GM23338 (cell line): Measurements from ENCODE around the gene TMEM255B. TPM values are rescaled to one million over a fixed set of nuclear protein-coding genes. Genes with fewer than 3 reads are reported as not detected.
"Not testable (repeated sequence)": the region's sequence is repeated elsewhere in the genome, so short reads cannot be mapped to it uniquely, and the experiment has no call there.

Experiments used
- ATAC-seq: fragments of 200-7000 bp; cut with Tn5 transposase; 3 replicates; pipeline ENCODE4 v1.9.1; 2020
- DNase-seq: peaks from one replicate; pipeline ENCODE4 v3.0.0-alpha.2; 2015; ENCODE audit warnings: low spot score
- H2AFZ ChIP-seq: fragments of 200-600 bp; sonication (generic); 2 replicates; pipeline ENCODE4 v1.8.0; 2016; ENCODE audit warnings: antibody characterized with exemption, mild to moderate bottlenecking, moderate library complexity
- H3F3A ChIP-seq: fragments of 200-600 bp; sonication (generic); replicated peaks from 2 replicates; pipeline ENCODE4 v1.8.0; 2017; ENCODE audit warnings: antibody characterized with exemption, mixed run types, low read depth
- H3K27ac ChIP-seq: fragments of 200-600 bp; sonication (generic); 2 replicates; pipeline ENCODE4 v1.6.1; 2016; ENCODE audit warnings: low read depth
- H3K27me3 ChIP-seq: fragments of 200-600 bp; sonication (generic); 2 replicates; pipeline ENCODE4 v1.8.0; 2016; ENCODE audit warnings: mild to moderate bottlenecking, mixed run types, moderate library complexity; ENCODE audit not compliant: insufficient read depth
- H3K36me3 ChIP-seq: fragments of 200-600 bp; sonication (generic); 2 replicates; pipeline ENCODE4 v1.8.0; 2016; ENCODE audit warnings: mild to moderate bottlenecking; ENCODE audit not compliant: insufficient read depth
- H3K4me1 ChIP-seq: fragments of 200-600 bp; sonication (generic); 2 replicates; pipeline ENCODE4 v1.8.0; 2016; ENCODE audit warnings: mild to moderate bottlenecking, moderate library complexity; ENCODE audit not compliant: insufficient read depth
- H3K4me2 ChIP-seq: fragments of 200-600 bp; sonication (generic); 2 replicates; pipeline ENCODE4 v1.7.1; 2017; ENCODE audit warnings: mixed run types
- H3K4me3 ChIP-seq: fragments of 200-600 bp; sonication (generic); 2 replicates; pipeline ENCODE4 v1.6.1; 2016; ENCODE audit warnings: mixed run types
- H3K79me2 ChIP-seq: fragments of 200-600 bp; sonication (generic); replicated peaks from 2 replicates; pipeline ENCODE4 v1.8.0; 2017; ENCODE audit warnings: mild to moderate bottlenecking; ENCODE audit not compliant: insufficient read depth
- H3K9me2 ChIP-seq: fragments of 200-600 bp; sonication (generic); 2 replicates; pipeline ENCODE4 v1.8.0; 2017; ENCODE audit not compliant: insufficient read depth
- H4K20me1 ChIP-seq: fragments of 200-600 bp; sonication (generic); replicated peaks from 2 replicates; pipeline ENCODE4 v1.8.0; 2017; ENCODE audit warnings: mild to moderate bottlenecking; ENCODE audit not compliant: insufficient read depth
- H3K27ac Mint-ChIP-seq: 2 replicates; pipeline ENCODE4 v1.8.0; 2020; ENCODE audit warnings: inconsistent platforms, mild to moderate bottlenecking, moderate library complexity, mixed read lengths
- H3K27me3 Mint-ChIP-seq: 3 replicates; pipeline ENCODE4 v1.8.0; 2022; ENCODE audit warnings: low read depth, mild to moderate bottlenecking, moderate library complexity, mixed read lengths, inconsistent platforms; ENCODE audit not compliant: insufficient read depth, poor library complexity
- H3K36me3 Mint-ChIP-seq: 3 replicates; pipeline ENCODE4 v1.8.0; 2021; ENCODE audit warnings: low read depth, mild to moderate bottlenecking, inconsistent platforms, moderate library complexity, mixed read lengths
- H3K4me1 Mint-ChIP-seq: 3 replicates; pipeline ENCODE4 v1.8.0; 2020; ENCODE audit warnings: mild to moderate bottlenecking, inconsistent platforms, mixed read lengths
- H3K4me3 Mint-ChIP-seq: 3 replicates; pipeline ENCODE4 v1.8.0; 2021; ENCODE audit warnings: moderate library complexity, mild to moderate bottlenecking, inconsistent platforms, mixed read lengths
- H3K9me3 Mint-ChIP-seq: 3 replicates; pipeline ENCODE4 v1.8.0; 2020; ENCODE audit warnings: moderate library complexity, mild to moderate bottlenecking, inconsistent platforms, mixed read lengths
- CREB1 ChIP-seq: fragments of 250-450 bp; sonication (Bioruptor Pico); IDR thresholded peaks from 2 replicates; pipeline ENCODE4 v1.5.0; 2020; ENCODE audit warnings: low read depth, mild to moderate bottlenecking, moderate library complexity
- CTCF ChIP-seq, 2 experiments: fragments of 200-600 bp in 1 of 2; sonication (generic) in 1 of 2; conservative IDR thresholded peaks; 2 replicates each; pipeline versions ENCODE4 v1.5.1 to v1.6.1; 2016 to 2017; ENCODE audit warnings: antibody characterized with exemption in 2 of 2, low read depth in 2 of 2, mild to moderate bottlenecking in 2 of 2, moderate library complexity in 1 of 2
- EZH2 ChIP-seq: fragments of 200-600 bp; sonication (generic); IDR thresholded peaks from one replicate; pipeline ENCODE4 v1.8.0; 2017; ENCODE audit warnings: antibody characterized with exemption, mild to moderate bottlenecking, low read depth; ENCODE audit not compliant: unreplicated experiment
- EZH2phosphoT487 ChIP-seq: fragments of 200-600 bp; sonication (generic); IDR thresholded peaks from one replicate; pipeline ENCODE4 v1.8.1; 2018; ENCODE audit warnings: antibody characterized with exemption; ENCODE audit not compliant: unreplicated experiment
- JUNB ChIP-seq: IDR thresholded peaks from one replicate; pipeline ENCODE4 v1.6.1; 2016; ENCODE audit warnings: antibody characterized with exemption; ENCODE audit not compliant: unreplicated experiment
- POLR2AphosphoS5 ChIP-seq: IDR thresholded peaks from 2 replicates; pipeline ENCODE4 v1.6.1; 2016; ENCODE audit warnings: antibody characterized with exemption, low read depth
- STAT1 ChIP-seq: IDR thresholded peaks from one replicate; pipeline ENCODE4 v1.6.1; 2016; ENCODE audit warnings: antibody characterized with exemption; ENCODE audit not compliant: unreplicated experiment
- ZNF114 ChIP-seq: fragments of 250-450 bp; sonication (Bioruptor Pico); IDR thresholded peaks from 2 replicates; pipeline ENCODE4 v1.5.0; 2020; ENCODE audit warnings: mild to moderate bottlenecking, moderate library complexity
- ZNF462 ChIP-seq: fragments of 250-450 bp; sonication (Bioruptor Pico); IDR thresholded peaks from 2 replicates; pipeline ENCODE4 v1.5.0; 2020; ENCODE audit warnings: mild to moderate bottlenecking, moderate library complexity
- polyA plus RNA-seq: library from polyadenylated mRNA; unstranded; fragments of >200 nt; fragmentation: Nextera tagmentation; extraction: Ambion mirVana; gene quantifications from 2 replicates; pipeline ENCODE4 v1.2.1, GENCODE V29; 2016
- total RNA-seq: library from RNA; depleted of rRNA; stranded (reverse); fragments of >200 nt; shearing (Covaris generic); gene quantifications from 2 replicates; pipeline ENCODE4 v1.2.3, GENCODE V29; 2014

Gene TMEM255B
- total and polyA plus RNA-seq, 2 experiments from 2014 or later, result 0.69 to 4.4 TPM

GRCh38 chr13:113789167-113789566, 30.1 kb downstream of the TMEM255B start:
- Mint-ChIP-seq H3K4me1 (no peaks in the 10 kb centered on the region), H3K4me3 (no peak overlapping the region), H3K27me3 (peaks cover 9% of the 10 kb centered on the region), H3K9me3 (peaks cover 12% of the 10 kb centered on the region), H3K27ac (no peak overlapping the region), H3K36me3 (peaks cover 11% of the 10 kb centered on the region)
- no peak for DNase-seq
- no peak overlapping the region for H2AFZ ChIP-seq
- H3K36me3 ChIP-seq, result no peaks in the 10 kb centered on the region
- H3K4me1 ChIP-seq, result no peaks in the 10 kb centered on the region
- no peaks in the 10 kb centered on the region for H3K79me2 ChIP-seq
- TF ChIP-seq POLR2AphosphoS5 (no peak), EZH2phosphoT487 (no peak)
- H3K4me3 ChIP-seq, result no peak overlapping the region
- ATAC-seq, result no peak
- no peaks in the 10 kb centered on the region for H3K27me3 ChIP-seq
- H4K20me1 ChIP-seq, result no peaks in the 10 kb centered on the region
- H3K9me2 ChIP-seq, result no peaks in the 10 kb centered on the region
- H3F3A ChIP-seq, result no peaks in the 10 kb centered on the region
- no peak overlapping the region for H3K4me2 ChIP-seq
- H3K27ac ChIP-seq, result no peak overlapping the region

DNA sequence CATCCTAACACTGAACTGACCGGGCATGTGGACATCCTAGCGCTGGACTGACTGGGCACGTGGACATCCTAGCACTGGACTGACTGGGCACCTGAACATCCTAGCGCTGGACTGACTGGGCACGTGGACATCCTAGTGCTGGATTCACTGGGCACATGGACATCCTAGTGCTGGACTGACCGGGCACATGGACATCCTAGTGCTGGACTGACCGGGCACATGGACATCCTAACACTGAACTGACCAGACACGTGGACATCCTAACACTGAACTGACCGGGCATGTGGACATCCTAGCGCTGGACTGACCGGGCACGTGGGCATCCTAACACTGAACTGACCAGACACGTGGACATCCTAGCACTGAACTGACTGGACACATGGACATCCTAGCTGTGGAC, 30.9 kb downstream of the TMEM255B start:
- DNase-seq, ATAC-seq, H3K9me2 ChIP-seq, H3K4me1 Mint-ChIP-seq, H3K4me3 Mint-ChIP-seq, H3K27ac Mint-ChIP-seq, H3K27me3 Mint-ChIP-seq, H3K4me1 ChIP-seq, H3K36me3 Mint-ChIP-seq, H3K9me3 Mint-ChIP-seq, H3K36me3 ChIP-seq, H3F3A ChIP-seq, H3K27me3 ChIP-seq, H3K4me3 ChIP-seq, H2AFZ ChIP-seq, H4K20me1 ChIP-seq, H3K79me2 ChIP-seq, H3K27ac ChIP-seq, H3K4me2 ChIP-seq: not testable (repeated sequence)

GRCh38 chr13:113791226-113791625, 32.2 kb downstream of the TMEM255B start:
- Mint-ChIP-seq H3K4me1 (no peaks in the 10 kb centered on the region), H3K36me3 (no peaks in the 10 kb centered on the region), H3K27ac (no peak overlapping the region), H3K9me3 (no peaks in the 10 kb centered on the region), H3K4me3 (no peak overlapping the region), H3K27me3 (peaks cover 4% of the 10 kb centered on the region)
- H3K4me1 ChIP-seq, result no peaks in the 10 kb centered on the region
- no peaks in the 10 kb centered on the region for H3K36me3 ChIP-seq
- no peaks in the 10 kb centered on the region for H4K20me1 ChIP-seq
- no peaks in the 10 kb centered on the region for H3K27me3 ChIP-seq
- no peaks in the 10 kb centered on the region for H3F3A ChIP-seq
- DNase-seq, result no peak
- no peak overlapping the region for H2AFZ ChIP-seq
- no peaks in the 10 kb centered on the region for H3K79me2 ChIP-seq
- no peaks in the 10 kb centered on the region for H3K9me2 ChIP-seq
- no peak overlapping the region for H3K27ac ChIP-seq
- H3K4me3 ChIP-seq, result no peak overlapping the region
- no peak overlapping the region for H3K4me2 ChIP-seq
- ATAC-seq, result no peak
- TF ChIP-seq ZNF462 (CRISPR knock-in tag) (no peak), JUNB (no peak), STAT1 (no peak), CTCF (conservative IDR thresholded peaks at IDR 0.05; ENCODE audit: low read depth in 2 of 2) (no peak), CREB1 (CRISPR knock-in tag) (no peak), EZH2 (no peak), ZNF114 (CRISPR knock-in tag) (no peak)
